PC-3 (cell line): Measurements from ENCODE around the gene CSPG4.

Experiments
- EZH2 ChIP-seq: fragments of 300-600 bp; sonication (generic); IDR thresholded peaks from one replicate; pipeline ENCODE4 v1.6.1; 2017; ENCODE audit warnings: antibody characterized with exemption, mild to moderate bottlenecking, low read length; ENCODE audit not compliant: unreplicated experiment
- EZH2phosphoT487 ChIP-seq: fragments of 300-600 bp; sonication (generic); IDR thresholded peaks from 2 replicates; pipeline ENCODE4 v1.6.1; 2018; ENCODE audit warnings: mild to moderate bottlenecking, antibody characterized with exemption, low read length, borderline replicate concordance
- TF ChIP-seq, protein P1 (sequence below): fragments of 300-600 bp; sonication (generic); conservative IDR thresholded peaks from 2 replicates; pipeline ENCODE4 v1.5.1; 2017; ENCODE audit warnings: antibody characterized with exemption, low read depth, mild to moderate bottlenecking, low read length

DNA sequence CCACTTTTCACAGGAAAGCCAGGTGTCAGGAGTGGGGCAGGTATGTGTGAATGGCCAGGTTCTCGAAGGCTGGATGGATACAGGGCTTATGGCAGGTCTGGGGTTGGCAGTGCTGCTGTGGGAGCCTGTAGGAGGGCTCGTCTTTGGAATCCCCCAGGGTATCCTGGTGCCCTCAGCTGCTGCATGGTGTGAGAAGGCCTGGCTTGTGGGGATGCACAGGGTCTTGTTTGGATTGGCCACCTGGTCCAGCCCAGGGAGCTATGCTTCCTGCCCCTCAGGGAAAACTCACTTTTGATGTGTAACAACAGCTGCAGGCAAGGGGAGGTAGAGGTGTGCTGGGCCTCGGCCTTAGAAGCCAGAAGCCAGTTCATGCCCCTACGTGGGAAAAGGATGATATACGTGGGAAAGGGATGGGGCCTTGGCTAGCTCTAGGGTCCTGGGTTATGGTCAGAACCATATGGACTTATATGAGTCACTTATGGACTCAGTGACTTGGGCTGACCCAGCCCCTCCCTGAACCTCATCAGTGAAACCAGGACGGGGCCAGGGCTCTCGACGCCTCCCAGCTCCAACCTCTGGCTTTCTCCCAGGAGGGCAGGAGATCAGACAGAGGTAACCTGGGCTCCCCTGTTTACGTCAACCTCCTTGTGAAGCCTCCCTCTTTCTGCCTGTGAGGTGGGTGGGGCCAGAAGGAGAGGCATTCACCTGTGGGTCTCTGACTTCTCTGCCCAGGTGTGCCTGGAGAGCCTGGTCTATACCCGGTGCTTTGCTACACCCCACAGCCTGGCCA, 37.8 kb upstream of the CSPG4 start:
- TF ChIP-seq, protein P1, sequence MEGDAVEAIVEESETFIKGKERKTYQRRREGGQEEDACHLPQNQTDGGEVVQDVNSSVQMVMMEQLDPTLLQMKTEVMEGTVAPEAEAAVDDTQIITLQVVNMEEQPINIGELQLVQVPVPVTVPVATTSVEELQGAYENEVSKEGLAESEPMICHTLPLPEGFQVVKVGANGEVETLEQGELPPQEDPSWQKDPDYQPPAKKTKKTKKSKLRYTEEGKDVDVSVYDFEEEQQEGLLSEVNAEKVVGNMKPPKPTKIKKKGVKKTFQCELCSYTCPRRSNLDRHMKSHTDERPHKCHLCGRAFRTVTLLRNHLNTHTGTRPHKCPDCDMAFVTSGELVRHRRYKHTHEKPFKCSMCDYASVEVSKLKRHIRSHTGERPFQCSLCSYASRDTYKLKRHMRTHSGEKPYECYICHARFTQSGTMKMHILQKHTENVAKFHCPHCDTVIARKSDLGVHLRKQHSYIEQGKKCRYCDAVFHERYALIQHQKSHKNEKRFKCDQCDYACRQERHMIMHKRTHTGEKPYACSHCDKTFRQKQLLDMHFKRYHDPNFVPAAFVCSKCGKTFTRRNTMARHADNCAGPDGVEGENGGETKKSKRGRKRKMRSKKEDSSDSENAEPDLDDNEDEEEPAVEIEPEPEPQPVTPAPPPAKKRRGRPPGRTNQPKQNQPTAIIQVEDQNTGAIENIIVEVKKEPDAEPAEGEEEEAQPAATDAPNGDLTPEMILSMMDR: no peak
- no peak for TF ChIP-seq EZH2
- TF ChIP-seq EZH2phosphoT487: no peak
